ENCODE data around the gene DDX27. TPM values are rescaled to one million over a fixed set of nuclear protein-coding genes. Genes with fewer than 3 reads are reported as not detected.
A peak's percentile ranks its signal among the peaks of the same experiment; 100 is the strongest.

Gene DDX27
- total RNA-seq, 2 experiments from 2014 or later: 65.4 to 67.6 TPM

- H3K27ac Mint-ChIP-seq: peak overlapping the region; percentile 44
- H3K4me1 Mint-ChIP-seq: peaks cover 2% of the 10 kb centered on the region
- no peaks in the 10 kb centered on the region for H3K27me3 Mint-ChIP-seq
- peaks cover 33% of the 10 kb centered on the region for H3K36me3 Mint-ChIP-seq
- H3K4me3 Mint-ChIP-seq: no peak overlapping the region
- no peaks in the 10 kb centered on the region for H3K9me3 Mint-ChIP-seq
- DNase-seq: no peak
Measured at GRCh38 chr20:49248879-49249665, 29.9 kb downstream of the DDX27 start.

- Mint-ChIP-seq H3K9me3 (no peaks in the 10 kb centered on the region), H3K36me3 (peaks cover 34% of the 10 kb centered on the region), H3K27me3 (no peaks in the 10 kb centered on the region), H3K4me3 (no peak overlapping the region), H3K4me1 (no peaks in the 10 kb centered on the region), H3K27ac (no peak overlapping the region)
- no peak for DNase-seq
Measured at GRCh38 chr20:49252556-49253350, 33.5 kb downstream of the DDX27 start.

DNA sequence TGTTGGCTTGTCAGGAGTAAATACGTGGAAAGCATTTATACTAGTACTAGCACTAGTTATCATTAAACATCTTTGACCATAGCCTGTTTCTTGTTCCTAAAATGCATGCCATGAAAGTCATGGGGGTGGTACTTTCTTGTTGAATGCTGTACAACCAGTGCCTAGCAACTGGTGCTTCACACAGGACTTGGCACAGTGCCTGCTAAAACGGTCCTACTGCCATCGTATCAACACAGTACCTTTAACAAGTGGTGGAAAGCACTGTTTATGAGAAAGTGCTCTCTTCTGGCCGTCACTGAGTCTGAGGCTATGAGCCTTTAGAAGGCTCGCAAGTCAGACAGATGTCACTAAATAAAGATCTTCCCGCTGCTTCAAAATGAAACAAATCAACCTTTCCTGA is 37.0 kb downstream of the DDX27 start:
- Mint-ChIP-seq H3K4me1 (peaks cover 16% of the 10 kb centered on the region), H3K4me3 (no peak overlapping the region), H3K27me3 (no peaks in the 10 kb centered on the region), H3K27ac (no peak overlapping the region), H3K9me3 (peaks cover under 1% of the 10 kb centered on the region), H3K36me3 (peaks cover 37% of the 10 kb centered on the region)
- no peak for DNase-seq

- Mint-ChIP-seq H3K36me3 (peaks cover 48% of the 10 kb centered on the region), H3K27me3 (no peaks in the 10 kb centered on the region), H3K27ac (peak overlapping the region; percentile 73), H3K4me1 (peaks cover 18% of the 10 kb centered on the region), H3K9me3 (peaks cover 1% of the 10 kb centered on the region), H3K4me3 (no peak overlapping the region)
- DNase-seq: no peak
Measured at GRCh38 chr20:49259284-49259683, 40.1 kb downstream of the DDX27 start.

GRCh38 chr20:49259799-49260198 is 40.6 kb downstream of the DDX27 start:
- Mint-ChIP-seq H3K36me3 (peaks cover 49% of the 10 kb centered on the region), H3K4me3 (no peak overlapping the region), H3K27me3 (no peaks in the 10 kb centered on the region), H3K9me3 (peaks cover 1% of the 10 kb centered on the region), H3K27ac (peak overlapping the region; percentile 73), H3K4me1 (peaks cover 20% of the 10 kb centered on the region)
- DNase-seq: no peak

DNA sequence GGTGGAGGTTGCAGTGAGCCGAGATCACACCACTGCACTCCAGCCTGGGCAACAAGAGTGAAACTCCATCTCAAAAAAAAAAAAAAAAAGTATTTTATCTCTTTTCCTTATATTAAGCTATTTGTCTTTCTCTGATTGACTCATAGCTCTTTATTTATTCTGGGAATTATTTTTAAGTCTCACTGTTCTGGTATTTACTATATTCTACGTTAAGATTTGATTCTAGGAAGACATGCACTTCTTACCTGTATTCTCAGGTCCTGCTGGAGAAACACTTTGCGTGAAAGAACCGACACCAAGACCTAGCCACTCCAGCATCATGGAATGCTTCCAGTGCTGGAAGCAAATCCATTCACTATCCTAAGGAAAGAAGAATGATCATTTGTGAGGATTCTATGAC is 41.0 kb downstream of the DDX27 start:
- Mint-ChIP-seq H3K36me3 (peaks cover 52% of the 10 kb centered on the region), H3K9me3 (peaks cover 1% of the 10 kb centered on the region), H3K4me1 (peaks cover 21% of the 10 kb centered on the region), H3K27me3 (no peaks in the 10 kb centered on the region), H3K27ac (peak overlapping the region; percentile 78), H3K4me3 (no peak overlapping the region)
- DNase-seq: no peak

DNA sequence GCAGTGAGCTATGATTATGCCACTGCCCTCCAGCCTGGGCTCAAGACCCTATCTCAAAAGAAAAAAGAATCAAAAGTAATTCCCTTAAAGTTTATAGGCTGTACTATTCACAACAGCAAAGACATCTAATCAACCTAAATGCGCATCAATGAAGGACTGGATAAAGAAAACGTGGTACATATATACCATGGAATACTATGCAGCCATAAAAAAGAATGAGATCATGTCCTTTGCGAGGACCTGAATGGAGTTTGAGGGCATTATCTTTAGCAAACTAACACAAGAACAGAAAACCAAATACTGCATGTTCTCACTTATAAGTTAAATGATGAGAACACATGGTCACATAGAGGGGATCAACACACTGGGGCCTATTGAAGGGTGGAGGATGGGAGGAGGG is 42.0 kb downstream of the DDX27 start:
- no peak for DNase-seq
- Mint-ChIP-seq H3K27ac (no peak overlapping the region), H3K4me1 (peaks cover 27% of the 10 kb centered on the region), H3K4me3 (no peak overlapping the region), H3K9me3 (peaks cover 1% of the 10 kb centered on the region), H3K36me3 (peaks cover 53% of the 10 kb centered on the region), H3K27me3 (no peaks in the 10 kb centered on the region)

DNA sequence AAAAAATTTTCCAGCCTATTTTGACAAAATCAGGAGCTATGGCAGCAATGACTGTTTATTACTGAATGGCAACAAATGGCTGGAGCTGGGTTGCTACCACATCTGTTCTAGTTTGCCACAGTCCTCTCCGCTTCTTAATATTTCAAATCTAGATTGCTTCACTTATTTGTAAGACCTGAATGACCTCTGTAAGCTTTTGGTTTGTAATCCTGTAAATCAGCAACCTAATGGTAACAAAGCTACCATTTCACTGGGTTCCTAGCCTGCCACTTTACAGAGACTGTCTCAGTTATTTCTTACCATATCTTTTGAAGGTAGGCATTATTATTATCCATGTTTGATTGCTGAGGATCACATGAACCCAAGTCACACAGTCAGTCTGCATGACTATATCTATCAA is 43.2 kb downstream of the DDX27 start:
- H3K4me1 Mint-ChIP-seq: peaks cover 37% of the 10 kb centered on the region
- no peak for DNase-seq
- no peaks in the 10 kb centered on the region for H3K27me3 Mint-ChIP-seq
- peak overlapping the region; percentile 4 for H3K27ac Mint-ChIP-seq
- H3K36me3 Mint-ChIP-seq: peaks cover 58% of the 10 kb centered on the region
- peaks cover 1% of the 10 kb centered on the region for H3K9me3 Mint-ChIP-seq
- no peak overlapping the region for H3K4me3 Mint-ChIP-seq

DNA sequence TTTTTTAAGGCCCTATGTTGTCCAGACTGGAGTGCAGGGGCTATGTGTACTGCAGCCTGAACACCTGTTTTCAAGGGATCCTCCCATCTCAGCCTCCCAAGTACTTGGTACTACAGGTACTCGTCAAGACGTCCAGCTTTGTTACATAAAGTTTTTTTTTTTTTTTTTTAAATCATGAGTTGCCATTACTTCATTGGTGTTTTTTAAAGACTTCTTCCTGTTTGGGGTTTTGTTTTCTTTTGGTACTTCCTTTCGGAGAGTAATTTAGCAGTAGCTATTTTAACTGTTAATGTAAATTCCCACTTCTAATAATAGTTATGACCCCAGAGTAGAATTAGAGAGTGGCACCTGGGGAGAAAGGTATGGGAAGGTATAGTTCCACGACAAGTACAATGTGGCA is 48.1 kb downstream of the DDX27 start:
- Mint-ChIP-seq H3K27ac (peak overlapping the region; percentile 16), H3K36me3 (peaks cover 80% of the 10 kb centered on the region), H3K27me3 (no peaks in the 10 kb centered on the region), H3K9me3 (peaks cover 12% of the 10 kb centered on the region), H3K4me3 (peak overlapping the region; percentile 73), H3K4me1 (peaks cover 61% of the 10 kb centered on the region)
- DNase-seq: no peak

DNA sequence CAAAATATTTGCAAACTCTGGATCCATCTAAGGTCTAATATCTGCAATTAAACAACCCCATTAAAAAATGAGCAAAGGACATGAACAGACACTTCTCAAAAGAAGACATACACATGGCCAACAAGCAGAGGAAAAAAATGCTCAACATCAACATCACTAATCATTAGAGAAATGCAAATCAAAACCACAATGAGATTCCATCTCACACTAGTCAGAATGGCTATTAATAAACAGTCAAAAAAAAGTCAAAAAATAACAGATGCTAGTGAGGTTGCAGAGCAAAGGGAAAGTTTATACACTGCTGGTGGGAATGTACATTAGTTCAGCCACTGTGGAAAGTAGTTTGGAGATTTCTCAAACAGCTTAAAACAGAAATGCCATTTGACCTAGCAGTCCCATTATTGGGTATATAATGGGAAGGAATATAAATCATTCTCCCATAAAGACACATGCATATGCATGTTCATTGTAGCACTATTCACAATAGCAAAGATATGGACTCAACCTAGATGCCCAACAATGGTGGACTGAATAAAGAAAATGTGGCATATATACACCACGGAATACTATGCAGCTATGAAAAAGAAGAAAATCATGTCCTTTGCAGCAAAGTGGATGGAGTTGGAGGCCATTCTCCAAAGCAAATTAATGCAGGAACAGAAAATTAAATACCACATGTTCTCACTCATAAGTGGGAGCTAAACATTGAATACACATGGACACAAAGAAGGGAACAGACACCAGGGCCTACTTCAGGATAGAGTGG is 49.6 kb downstream of the DDX27 start:
- Mint-ChIP-seq H3K27me3 (no peaks in the 10 kb centered on the region), H3K27ac (peak overlapping the region; percentile 45), H3K9me3 (peaks cover 12% of the 10 kb centered on the region), H3K4me1 (peaks cover 72% of the 10 kb centered on the region), H3K36me3 (peaks cover 80% of the 10 kb centered on the region), H3K4me3 (peak overlapping the region; percentile 77)
- no peak for DNase-seq

GRCh38 chr20:49270177-49270576 is 51.0 kb downstream of the DDX27 start:
- DNase-seq: no peak
- Mint-ChIP-seq H3K27ac (no peak overlapping the region), H3K27me3 (no peaks in the 10 kb centered on the region), H3K4me3 (peak overlapping the region; percentile 77), H3K9me3 (peaks cover 12% of the 10 kb centered on the region), H3K4me1 (peaks cover 74% of the 10 kb centered on the region), H3K36me3 (peaks cover 72% of the 10 kb centered on the region)

GRCh38 chr20:49270736-49271135 is 51.5 kb downstream of the DDX27 start:
- H3K4me3 Mint-ChIP-seq: no peak overlapping the region
- DNase-seq: no peak
- H3K27ac Mint-ChIP-seq: no peak overlapping the region
- H3K9me3 Mint-ChIP-seq: peaks cover 12% of the 10 kb centered on the region
- peaks cover 78% of the 10 kb centered on the region for H3K4me1 Mint-ChIP-seq
- no peaks in the 10 kb centered on the region for H3K27me3 Mint-ChIP-seq
- peaks cover 75% of the 10 kb centered on the region for H3K36me3 Mint-ChIP-seq

DNA sequence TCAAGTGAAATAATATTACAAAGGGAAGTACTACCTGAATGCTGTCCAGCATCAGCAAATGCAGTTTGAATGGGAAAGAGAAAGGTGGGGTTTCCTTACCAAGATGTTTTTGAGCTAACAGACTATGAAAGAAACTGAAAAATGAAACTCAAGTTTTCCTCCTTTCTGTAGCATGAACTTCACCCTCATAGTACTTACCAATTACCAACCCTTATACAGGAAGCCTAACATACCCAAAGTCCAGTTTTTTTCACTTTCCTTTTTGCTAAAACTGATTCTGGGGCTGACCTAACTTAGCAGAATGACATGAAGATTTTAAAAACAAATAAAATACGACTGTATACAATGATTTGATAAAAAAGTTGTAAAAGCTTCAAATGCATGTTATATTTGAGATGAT is 53.4 kb downstream of the DDX27 start:
- Mint-ChIP-seq H3K9me3 (peaks cover 12% of the 10 kb centered on the region), H3K4me3 (peak overlapping the region; percentile 57), H3K27ac (peak overlapping the region; percentile 39), H3K4me1 (peaks cover 73% of the 10 kb centered on the region), H3K36me3 (peaks cover 80% of the 10 kb centered on the region), H3K27me3 (no peaks in the 10 kb centered on the region)
- DNase-seq: no peak

DNA sequence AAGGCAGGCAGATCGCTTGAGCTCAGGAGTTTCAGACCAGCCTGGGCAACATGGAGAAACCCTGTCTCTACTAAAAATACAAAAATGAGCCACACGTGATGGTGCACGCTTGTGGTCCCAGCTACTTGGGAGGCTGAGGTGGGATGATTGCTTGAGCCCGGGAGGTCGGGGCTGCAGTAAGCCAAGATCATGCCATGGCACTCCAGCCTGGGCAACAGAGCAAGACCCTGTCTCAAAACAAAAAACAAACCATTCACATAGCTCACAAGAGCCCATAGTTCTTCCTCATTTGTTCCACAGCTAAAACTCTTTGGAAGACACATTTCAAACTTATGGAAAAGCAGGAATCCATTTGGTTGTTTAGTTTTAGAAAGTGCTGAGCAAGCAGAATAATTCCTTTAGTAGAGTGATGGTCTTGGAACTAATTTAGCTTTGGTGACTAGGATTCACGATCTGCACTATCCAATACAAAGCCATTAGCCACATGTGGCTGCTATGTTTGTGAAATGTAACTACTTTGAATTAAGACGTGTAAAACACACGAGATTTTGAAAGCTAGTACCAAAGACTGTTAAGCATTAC is 54.6 kb downstream of the DDX27 start:
- peaks cover 7% of the 10 kb centered on the region for H3K9me3 Mint-ChIP-seq
- H3K4me1 Mint-ChIP-seq: peaks cover 70% of the 10 kb centered on the region
- H3K27ac Mint-ChIP-seq: peak overlapping the region; percentile 16
- DNase-seq: no peak
- H3K27me3 Mint-ChIP-seq: peaks cover 6% of the 10 kb centered on the region
- no peak overlapping the region for H3K4me3 Mint-ChIP-seq
- peaks cover 78% of the 10 kb centered on the region for H3K36me3 Mint-ChIP-seq

- Mint-ChIP-seq H3K27me3 (peaks cover 18% of the 10 kb centered on the region), H3K4me3 (peak overlapping the region; percentile 100), H3K27ac (peak overlapping the region; percentile 100), H3K36me3 (peaks cover 78% of the 10 kb centered on the region), H3K4me1 (peaks cover 70% of the 10 kb centered on the region), H3K9me3 (peaks cover 7% of the 10 kb centered on the region)
- no peak for DNase-seq
Measured at GRCh38 chr20:49275216-49275615, 56.0 kb downstream of the DDX27 start.

Data from activated naive CD8-positive, alpha-beta T cell treated with anti-CD3 and anti-CD28 coated beads for 36 hours (primary cell).